Endothelial cell of umbilical vein (primary cell): ENCODE data around the gene NFIA. TPM values are rescaled to one million over a fixed set of nuclear protein-coding genes. Genes with fewer than 3 reads are reported as not detected.

Experiments
- BruUV-seq: library from RNA; stranded (reverse); fragments of 400-500 nt; replicated peaks from 2 replicates; lab custom pipeline; 2021; lab: Mats Ljungman, UMichigan
- CTCF ChIA-PET: fragments of 300-600, 350-600 bp; sonication (Branson Sonifier 250); formaldehyde crosslinking; loops from one replicate; lab custom pipeline; 2021; ENCODE audit warnings: antibody characterized with exemption, inconsistent platforms; lab: Charles Lee
- POLR2A ChIA-PET: fragments of 300-600, 350-600 bp; sonication (Branson Sonifier 250); formaldehyde crosslinking; loops from one replicate; lab custom pipeline; 2021; ENCODE audit warnings: antibody characterized with exemption, inconsistent platforms; lab: Charles Lee
- DNase-seq: peaks from one replicate; pipeline ENCODE4 v3.0.0-alpha.2; 2011; ENCODE audit warnings: low read depth, low spot score
- FAIRE-seq: peaks from 2 replicates; lab custom pipeline; 2011; peaks lifted over from hg19 to GRCh38; lab: Jason Lieb, UNC
- H2AFZ ChIP-seq: 2 replicates; pipeline ENCODE4 v1.6.0; 2012; ENCODE audit warnings: low read depth, low read length, control low read depth, inconsistent platforms
- H3K27ac ChIP-seq: 2 replicates; pipeline ENCODE4 v1.5.1; 2011; ENCODE audit warnings: low read depth, mild to moderate bottlenecking, control low read depth, low read length, moderate library complexity; ENCODE audit not compliant: insufficient read depth
- H3K27me3 ChIP-seq, 2 experiments: 2 replicates each; pipeline versions ENCODE4 v1.6.0 to v1.6.1; 2011; ENCODE audit warnings: low read length in 2 of 2, mixed read lengths in 1 of 2; ENCODE audit not compliant: control insufficient read depth in 2 of 2, insufficient read depth in 2 of 2
- H3K36me3 ChIP-seq, 2 experiments: 2 replicates in 1 of 2; 3 replicates in 1 of 2; pipeline ENCODE4 v1.5.1; 2011; ENCODE audit warnings: low read length in 2 of 2, mild to moderate bottlenecking in 1 of 2, moderate library complexity in 1 of 2; ENCODE audit not compliant: control insufficient read depth in 2 of 2, insufficient read depth in 2 of 2; ENCODE audit errors: extremely low read depth in 1 of 2
- H3K4me1 ChIP-seq: 3 replicates; pipeline ENCODE4 v1.5.1; 2011; ENCODE audit warnings: mild to moderate bottlenecking, low read length; ENCODE audit not compliant: control insufficient read depth, insufficient read depth; ENCODE audit errors: extremely low read depth
- H3K4me2 ChIP-seq: 2 replicates; pipeline ENCODE4 v1.6.1; 2011; ENCODE audit warnings: low read length, control low read depth, mixed read lengths; ENCODE audit not compliant: insufficient read depth
- H3K4me3 ChIP-seq, 3 experiments: fragments of 200-600 bp in 1 of 3; sonication (generic), shearing (Covaris generic) in 1 of 3; replicated peaks in 1 of 3; 2 replicates each; pipeline ENCODE4 v1.5.1; 2011 to 2016; ENCODE audit warnings: control low read depth in 3 of 3, low read length in 3 of 3, mild to moderate bottlenecking in 2 of 3, inconsistent platforms in 1 of 3, low read depth in 1 of 3, moderate library complexity in 1 of 3; ENCODE audit not compliant: insufficient read depth in 1 of 3
- H3K79me2 ChIP-seq: 2 replicates; pipeline ENCODE4 v1.6.0; 2012; ENCODE audit warnings: low read length, inconsistent platforms; ENCODE audit not compliant: control insufficient read depth, insufficient read depth
- H3K9ac ChIP-seq: replicated peaks from 2 replicates; pipeline ENCODE3; 2011; ENCODE audit warnings: low read length, control low read depth; ENCODE audit not compliant: insufficient read depth; ENCODE audit errors: extremely low read depth
- H3K9me1 ChIP-seq: replicated peaks from 3 replicates; pipeline ENCODE4 v1.6.0; 2011; ENCODE audit warnings: mild to moderate bottlenecking, low read length; ENCODE audit not compliant: control insufficient read depth, insufficient read depth; ENCODE audit errors: extremely low read depth
- H3K9me3 ChIP-seq: replicated peaks from 2 replicates; pipeline ENCODE4 v1.5.1; 2012; ENCODE audit warnings: low read length, inconsistent platforms; ENCODE audit not compliant: control insufficient read depth, insufficient read depth
- H4K20me1 ChIP-seq: replicated peaks from 2 replicates; pipeline ENCODE3; 2011; ENCODE audit warnings: mild to moderate bottlenecking, low read length; ENCODE audit not compliant: control insufficient read depth, insufficient read depth; ENCODE audit errors: extremely low read depth
- CTCF ChIP-seq, 2 donors: IDR thresholded peaks; 1 replicate in 1 of 2; 2 replicates in 1 of 2; pipeline ENCODE4 v1.5.1; 2011; ENCODE audit warnings: low read length in 2 of 2, mild to moderate bottlenecking in 2 of 2, moderate library complexity in 2 of 2, control low read depth in 1 of 2, inconsistent platforms in 1 of 2, low read depth in 1 of 2; ENCODE audit not compliant: insufficient read depth in 1 of 2; ENCODE audit errors: extremely low read depth in 1 of 2
- EZH2 ChIP-seq: IDR thresholded peaks from 2 replicates; pipeline ENCODE4 v1.6.1; 2012; ENCODE audit warnings: borderline replicate concordance, low read depth, mild to moderate bottlenecking, moderate library complexity, low read length, inconsistent platforms; ENCODE audit not compliant: severe bottlenecking
- FOS ChIP-seq: IDR thresholded peaks from 2 replicates; pipeline ENCODE4 v1.6.1; 2011; ENCODE audit warnings: mild to moderate bottlenecking, low read length, moderate library complexity, borderline replicate concordance; ENCODE audit not compliant: insufficient read depth
- GATA2 ChIP-seq: IDR thresholded peaks from 2 replicates; pipeline ENCODE4 v1.7.0; 2011; ENCODE audit warnings: low read depth, mild to moderate bottlenecking, moderate library complexity, mixed read lengths, low read length; ENCODE audit not compliant: insufficient read length, insufficient read depth
- JUN ChIP-seq: IDR thresholded peaks from 2 replicates; pipeline ENCODE4 v1.6.1; 2011; ENCODE audit warnings: borderline replicate concordance, low read depth; ENCODE audit not compliant: insufficient read length, insufficient read depth
- MAX ChIP-seq: IDR thresholded peaks from 2 replicates; pipeline ENCODE4 v1.6.1; 2011; ENCODE audit not compliant: insufficient read depth, insufficient read length
- MYC ChIP-seq: IDR thresholded peaks from one replicate; pipeline ENCODE4 v1.6.1; 2011; ENCODE audit warnings: mild to moderate bottlenecking, low read depth, low read length
- POLR2A ChIP-seq: IDR thresholded peaks from 2 replicates; pipeline ENCODE4 v1.6.1; 2012; ENCODE audit warnings: low read depth, mild to moderate bottlenecking, control low read depth, low read length
- POLR2AphosphoS5 ChIP-seq: IDR thresholded peaks from 2 replicates; pipeline ENCODE4 v1.6.1; 2012; ENCODE audit warnings: low read depth, mild to moderate bottlenecking, control low read depth, low read length, moderate library complexity; ENCODE audit not compliant: insufficient read depth
- dilution Hi-C: fragments of 300-500 bp; cut with MboI; formaldehyde crosslinking; loops from one replicate; pipeline ENCODE4 v1.15.0; 2019; ENCODE audit warnings: low sequenced_read_pairs; ENCODE audit not compliant: extremely low pct_ligation_motif_present
- intact Hi-C: fragments of 100-400 bp; cut with micrococcal nuclease; formaldehyde crosslinking; loops from one replicate; pipeline ENCODE4 v1.10.0; 2022
- polyA plus RNA-seq, 4 experiments: library from polyadenylated mRNA; depleted of rRNA in 3 of 4; stranded (reverse) in 3 of 4; unstranded in 1 of 4; fragments of >200 nt; gene quantifications; 2 replicates each; pipeline versions ENCODE4 v1.2.1 to v1.2.3, GENCODE V29; 2011 to 2012; ENCODE audit warnings: missing spikeins in 1 of 4
- total RNA-seq: library from RNA; stranded (reverse); gene quantifications from 2 replicates; pipeline ENCODE4 v1.2.3, GENCODE V29; 2021

The NFIA gene
- total and polyA plus RNA-seq, 2 donors (not counting 3 experiments of a cell fraction or from before 2014, with no cell fraction given) = 25.5 to 47.0 TPM

GRCh38 chr1:61273167-61273705 lies 190.9 kb downstream of the NFIA start:
- dilution Hi-C loops (no loop called here), intact Hi-C loops (no loop called here)
- Histone ChIP-seq H3K9ac (no peak overlapping the region), H3K9me3 (no peaks in the 10 kb centered on the region), H3K4me3 (no peak overlapping the region), H3K4me1 (peaks cover 18% of the 10 kb centered on the region), H4K20me1 (no peaks in the 10 kb centered on the region), H2AFZ (no peak overlapping the region), H3K79me2 (peaks cover 3% of the 10 kb centered on the region), H3K4me2 (no peak overlapping the region), H3K9me1 (no peaks in the 10 kb centered on the region), H3K27ac (no peak overlapping the region), H3K27me3 (no peaks in the 10 kb centered on the region), H3K36me3 (no peaks in the 10 kb centered on the region)
- FAIRE-seq (no peak), DNase-seq (no peak)
- ChIA-PET POLR2A (no interaction called here), CTCF (no interaction called here)
- no peak for TF ChIP-seq MYC
- BruUV-seq = no TSS peak

- Histone ChIP-seq H3K9ac (no peak overlapping the region), H2AFZ (no peak overlapping the region), H3K79me2 (peaks cover 3% of the 10 kb centered on the region), H3K9me1 (no peaks in the 10 kb centered on the region), H3K9me3 (no peaks in the 10 kb centered on the region), H3K4me1 (peaks cover 18% of the 10 kb centered on the region), H4K20me1 (no peaks in the 10 kb centered on the region), H3K27me3 (no peaks in the 10 kb centered on the region), H3K4me3 (no peak overlapping the region), H3K36me3 (no peaks in the 10 kb centered on the region), H3K27ac (no peak overlapping the region), H3K4me2 (no peak overlapping the region)
- ChIA-PET POLR2A (no interaction called here), CTCF (no interaction called here)
- FAIRE-seq (no peak), DNase-seq (no peak)
- BruUV-seq = no TSS peak
- dilution Hi-C loops = no loop called here
- intact Hi-C loops = no loop called here
- TF ChIP-seq MYC (no peak), POLR2AphosphoS5 (no peak), EZH2 (no peak), JUN (no peak), FOS (no peak), GATA2 (no peak), POLR2A (no peak), MAX (no peak), CTCF (IDR thresholded peaks at IDR 0.05; ENCODE audit: extremely low read depth in 1 of 2, insufficient read depth in 1 of 2, low read depth in 1 of 2, low read length in 2 of 2) (no peak)
Measured at GRCh38 chr1:61273861-61274260, 191.5 kb downstream of the NFIA start.
